Ramos (cell line): ENCODE measurements around the gene PKP1.

ENCODE experiments used
- in situ Hi-C: fragments of 300-500 bp; cut with MboI; formaldehyde crosslinking; loops from one replicate; pipeline ENCODE4 v1.14.3; 2022; ENCODE audit warnings: low sequenced_read_pairs; ENCODE audit not compliant: unreplicated experiment

PKP1 gene

GRCh38 chr1:201277441-201277840 is 5.9 kb upstream of the PKP1 start:
- in situ Hi-C loops, result no loop called here

- in situ Hi-C loops, result no loop called here
Observed at GRCh38 chr1:201279313-201279712, 4.0 kb upstream of the PKP1 start.

- in situ Hi-C loops, result no loop called here
Observed at GRCh38 chr1:201280884-201281283, 2.4 kb upstream of the PKP1 start.

GRCh38 chr1:201281573-201281972 is 1.7 kb upstream of the PKP1 start:
- in situ Hi-C loops, result no loop called here

GRCh38 chr1:201282216-201282615 is 1.1 kb upstream of the PKP1 start:
- in situ Hi-C loops, result no loop called here

GRCh38 chr1:201283836-201284553 is 689 bp downstream of the PKP1 start:
- in situ Hi-C loops, result no loop called here

- in situ Hi-C loops, result no loop called here
Observed at GRCh38 chr1:201284636-201285035, 1.3 kb downstream of the PKP1 start.

- in situ Hi-C loops, result no loop called here
Observed at GRCh38 chr1:201285846-201286245, 2.5 kb downstream of the PKP1 start.

- in situ Hi-C loops, result no loop called here
Observed at GRCh38 chr1:201286445-201286844, 3.1 kb downstream of the PKP1 start.

GRCh38 chr1:201288007-201288406 is 4.7 kb downstream of the PKP1 start:
- in situ Hi-C loops, result no loop called here

- in situ Hi-C loops, result no loop called here
Observed at GRCh38 chr1:201288765-201289164, 5.5 kb downstream of the PKP1 start.

GRCh38 chr1:201290551-201290950 is 7.2 kb downstream of the PKP1 start:
- in situ Hi-C loops, result no loop called here

- in situ Hi-C loops, result no loop called here
Observed at GRCh38 chr1:201291916-201292315, 8.6 kb downstream of the PKP1 start.

GRCh38 chr1:201294876-201295275 is 11.6 kb downstream of the PKP1 start:
- in situ Hi-C loops, result no loop called here

- in situ Hi-C loops, result no loop called here
Observed at GRCh38 chr1:201295346-201295745, 12.0 kb downstream of the PKP1 start.

- in situ Hi-C loops, result no loop called here
Observed at GRCh38 chr1:201295861-201296260, 12.6 kb downstream of the PKP1 start.

- in situ Hi-C loops, result no loop called here
Observed at GRCh38 chr1:201296352-201296751, 13.0 kb downstream of the PKP1 start.

GRCh38 chr1:201298396-201299381 is 15.4 kb downstream of the PKP1 start:
- in situ Hi-C loops, result no loop called here

- in situ Hi-C loops, result no loop called here
Observed at GRCh38 chr1:201299968-201300367, 16.7 kb downstream of the PKP1 start.

GRCh38 chr1:201300641-201301040 is 17.3 kb downstream of the PKP1 start:
- in situ Hi-C loops, result no loop called here
